DND-41 (cell line): ENCODE results near the gene SCPEP1.

Experiments
- EZH2 ChIP-seq: IDR thresholded peaks from 3 replicates; pipeline ENCODE4 v1.6.1; 2012; ENCODE audit warnings: borderline replicate concordance, low read depth, mild to moderate bottlenecking, moderate library complexity, low read length, inconsistent platforms; ENCODE audit not compliant: severe bottlenecking
- TF ChIP-seq, protein P1 (sequence below): IDR thresholded peaks from 2 replicates; pipeline ENCODE4 v1.5.1; 2012; ENCODE audit warnings: borderline replicate concordance, low read length, moderate library complexity, mild to moderate bottlenecking; ENCODE audit not compliant: poor library complexity, severe bottlenecking; ENCODE audit errors: extremely low read depth

GRCh38 chr17:57017625-57018024 lies 39.7 kb downstream of the SCPEP1 start:
- TF ChIP-seq, protein P1, sequence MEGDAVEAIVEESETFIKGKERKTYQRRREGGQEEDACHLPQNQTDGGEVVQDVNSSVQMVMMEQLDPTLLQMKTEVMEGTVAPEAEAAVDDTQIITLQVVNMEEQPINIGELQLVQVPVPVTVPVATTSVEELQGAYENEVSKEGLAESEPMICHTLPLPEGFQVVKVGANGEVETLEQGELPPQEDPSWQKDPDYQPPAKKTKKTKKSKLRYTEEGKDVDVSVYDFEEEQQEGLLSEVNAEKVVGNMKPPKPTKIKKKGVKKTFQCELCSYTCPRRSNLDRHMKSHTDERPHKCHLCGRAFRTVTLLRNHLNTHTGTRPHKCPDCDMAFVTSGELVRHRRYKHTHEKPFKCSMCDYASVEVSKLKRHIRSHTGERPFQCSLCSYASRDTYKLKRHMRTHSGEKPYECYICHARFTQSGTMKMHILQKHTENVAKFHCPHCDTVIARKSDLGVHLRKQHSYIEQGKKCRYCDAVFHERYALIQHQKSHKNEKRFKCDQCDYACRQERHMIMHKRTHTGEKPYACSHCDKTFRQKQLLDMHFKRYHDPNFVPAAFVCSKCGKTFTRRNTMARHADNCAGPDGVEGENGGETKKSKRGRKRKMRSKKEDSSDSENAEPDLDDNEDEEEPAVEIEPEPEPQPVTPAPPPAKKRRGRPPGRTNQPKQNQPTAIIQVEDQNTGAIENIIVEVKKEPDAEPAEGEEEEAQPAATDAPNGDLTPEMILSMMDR, result no peak
- no peak for TF ChIP-seq EZH2
